Glomerular endothelial cell (primary cell): ENCODE data around the gene TRAF5. TPM values are rescaled to one million over a fixed set of nuclear protein-coding genes. Genes with fewer than 3 reads are reported as not detected.
"Not testable (repeated sequence)": the region's sequence is repeated elsewhere in the genome, so short reads cannot be mapped to it uniquely, and the experiment has no call there.

ENCODE experiments used
- DNase-seq: peaks from one replicate; pipeline ENCODE4 v3.0.0-alpha.2; 2011; ENCODE audit warnings: low read depth, low spot score; ENCODE audit errors: extremely low read depth
- total RNA-seq: library from RNA; depleted of rRNA; stranded (reverse); fragments of >200 nt; gene quantifications from 2 replicates; pipeline ENCODE4 v1.2.3, GENCODE V29; 2015

Gene TRAF5
- total RNA-seq, 1 donor from 2014 or later = 22.8 TPM

GRCh38 chr1:211376807-211377470 is 50.3 kb downstream of the TRAF5 start:
- DNase-seq = no peak

- DNase-seq = no peak
Measured at GRCh38 chr1:211377539-211378450, 51.2 kb downstream of the TRAF5 start.

- DNase-seq = no peak
Measured at GRCh38 chr1:211378844-211379243, 52.2 kb downstream of the TRAF5 start.

- DNase-seq = no peak
Measured at GRCh38 chr1:211379446-211379845, 52.8 kb downstream of the TRAF5 start.

- no peak for DNase-seq
Measured at GRCh38 chr1:211381481-211382181, 55.0 kb downstream of the TRAF5 start.

- DNase-seq = no peak
Measured at GRCh38 chr1:211382182-211382713, 55.6 kb downstream of the TRAF5 start.

GRCh38 chr1:211382714-211383480 is 56.3 kb downstream of the TRAF5 start:
- DNase-seq = peak; percentile 60

GRCh38 chr1:211384524-211384923 is 57.9 kb downstream of the TRAF5 start:
- DNase-seq = no peak

- DNase-seq = no peak
Measured at GRCh38 chr1:211386921-211387320, 60.3 kb downstream of the TRAF5 start.

GRCh38 chr1:211390829-211391228 is 64.2 kb downstream of the TRAF5 start:
- DNase-seq = not testable (repeated sequence)

- no peak for DNase-seq
Measured at GRCh38 chr1:211393203-211393602, 66.6 kb downstream of the TRAF5 start.

- not testable (repeated sequence) for DNase-seq
Measured at GRCh38 chr1:211398266-211398930, 71.8 kb downstream of the TRAF5 start.

GRCh38 chr1:211399851-211400393 is 73.3 kb downstream of the TRAF5 start:
- not testable (repeated sequence) for DNase-seq

GRCh38 chr1:211401751-211402150 is 75.1 kb downstream of the TRAF5 start:
- not testable (repeated sequence) for DNase-seq

GRCh38 chr1:211406086-211406485 is 79.5 kb downstream of the TRAF5 start:
- DNase-seq = not testable (repeated sequence)

- DNase-seq = not testable (repeated sequence)
Measured at GRCh38 chr1:211407749-211408148, 81.1 kb downstream of the TRAF5 start.

- DNase-seq = no peak
Measured at GRCh38 chr1:211411639-211412038, 85.0 kb downstream of the TRAF5 start.

GRCh38 chr1:211415700-211416099 is 89.1 kb downstream of the TRAF5 start:
- no peak for DNase-seq

- DNase-seq = not testable (repeated sequence)
Measured at GRCh38 chr1:211416246-211416627, 89.6 kb downstream of the TRAF5 start.
